Activated CD4-positive, alpha-beta memory T cell treated with anti-CD3 and anti-CD28 coated beads, Interleukin-2, amount 10 ng/mL, durations not matched to agents 7 days and 5 days (primary cell): ENCODE data around the gene MT1X. TPM values are rescaled to one million over a fixed set of nuclear protein-coding genes. Genes with fewer than 3 reads are reported as not detected.
"Not testable (repeated sequence)": the region's sequence is repeated elsewhere in the genome, so short reads cannot be mapped to it uniquely, and the experiment has no call there.

Experiments used
- CTCF ChIA-PET: fragments of 350-600 bp; sonication (Branson Sonifier 250); formaldehyde crosslinking; loops from one replicate; lab custom pipeline; 2021; ENCODE audit warnings: antibody characterized with exemption, inconsistent platforms; lab: Charles Lee
- POLR2A ChIA-PET: fragments of 350-600 bp; sonication (Branson Sonifier 250); formaldehyde crosslinking; loops from one replicate; lab custom pipeline; 2021; ENCODE audit warnings: antibody characterized with exemption; lab: Charles Lee
- DNase-seq: peaks from one replicate; pipeline ENCODE4 v3.0.0-alpha.2; 2020
- H3K27ac Mint-ChIP-seq: one replicate; pipeline ENCODE4 v1.8.0; 2021; ENCODE audit warnings: mild to moderate bottlenecking, mixed read lengths
- H3K27me3 Mint-ChIP-seq: one replicate; pipeline ENCODE4 v1.8.0; 2021; ENCODE audit warnings: mixed read lengths
- H3K36me3 Mint-ChIP-seq: one replicate; pipeline ENCODE4 v1.8.0; 2021; ENCODE audit warnings: low read depth, mixed read lengths
- H3K4me1 Mint-ChIP-seq: one replicate; pipeline ENCODE4 v1.8.0; 2021; ENCODE audit warnings: mixed read lengths
- H3K4me3 Mint-ChIP-seq: one replicate; pipeline ENCODE4 v1.8.0; 2021; ENCODE audit warnings: mild to moderate bottlenecking, mixed read lengths
- H3K9me3 Mint-ChIP-seq: one replicate; pipeline ENCODE4 v1.8.0; 2021; ENCODE audit warnings: mixed read lengths
- total RNA-seq, 2 experiments: library from RNA; stranded (reverse); gene quantifications; one replicate each; pipeline ENCODE4 v1.2.3, GENCODE V29; 2021

Gene MT1X
- total RNA-seq, 2 experiments from 2014 or later: 28.4 to 33.1 TPM

GRCh38 chr16:56708525-56709442 lies 26.5 kb downstream of the MT1X start:
- Mint-ChIP-seq H3K4me1 (peaks cover 17% of the 10 kb centered on the region), H3K4me3 (no peak overlapping the region), H3K27ac (peak overlapping the region; percentile 40), H3K9me3 (no peaks in the 10 kb centered on the region), H3K27me3 (peaks cover 2% of the 10 kb centered on the region), H3K36me3 (no peaks in the 10 kb centered on the region)
- POLR2A ChIA-PET: interaction anchor here (1.3 to 1.7 kb wide), 4 partner anchors 13 to 258 kb away, joined by 3 to 7 read pairs (median 4); partner anchors contain the start of genes MT1X, NUDT21 and OGFOD1
- CTCF ChIA-PET: interaction anchor here (0.6 to 1.6 kb wide), 4 partner anchors 11 to 1149 kb away, joined by 3 to 4 read pairs (median 4); no protein-coding TSS in a partner anchor
- peak; percentile 38 for DNase-seq

DNA sequence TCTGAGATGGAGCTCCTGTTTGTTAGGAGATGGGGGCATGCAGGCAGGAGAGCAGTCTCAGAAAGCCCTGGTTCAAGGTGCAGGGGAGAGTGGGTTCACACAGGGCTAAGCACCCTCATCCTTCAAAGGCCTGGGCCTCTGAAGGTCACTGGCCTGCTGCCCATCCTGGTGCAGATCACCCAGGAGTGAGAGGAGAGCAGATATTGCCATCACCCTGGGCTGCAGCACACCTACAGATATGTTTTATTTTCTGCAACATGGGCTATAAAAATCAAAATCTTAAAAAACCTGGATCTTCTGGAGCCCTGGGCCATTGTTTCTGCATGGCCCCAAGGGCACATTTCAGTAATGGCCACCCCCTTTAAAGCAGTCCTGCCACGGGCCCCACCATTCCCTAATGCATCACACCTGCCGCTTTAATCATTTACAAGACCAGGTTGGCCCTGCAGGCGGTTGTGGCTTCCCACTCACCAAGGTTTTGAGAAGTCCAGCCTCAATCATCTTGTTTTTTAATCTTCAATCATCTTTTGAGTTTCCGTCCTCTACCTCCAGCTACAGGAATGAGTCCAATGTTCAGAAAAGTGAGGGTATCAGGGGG lies 27.3 kb downstream of the MT1X start:
- H3K27ac Mint-ChIP-seq: no peak overlapping the region
- DNase-seq: no peak
- H3K9me3 Mint-ChIP-seq: no peaks in the 10 kb centered on the region
- H3K4me3 Mint-ChIP-seq: no peak overlapping the region
- peaks cover 2% of the 10 kb centered on the region for H3K27me3 Mint-ChIP-seq
- ChIA-PET CTCF (interaction anchor here (1.6 kb wide), 1 partner anchor 133 kb away, joined by 4 read pairs; no protein-coding TSS in a partner anchor), POLR2A (interaction anchor here (0.9 to 1.7 kb wide), 3 partner anchors 19 to 222 kb away, joined by 3 to 7 read pairs (median 4); partner anchors contain the start of gene MT1X)
- H3K4me1 Mint-ChIP-seq: peaks cover 17% of the 10 kb centered on the region
- H3K36me3 Mint-ChIP-seq: no peaks in the 10 kb centered on the region

DNA sequence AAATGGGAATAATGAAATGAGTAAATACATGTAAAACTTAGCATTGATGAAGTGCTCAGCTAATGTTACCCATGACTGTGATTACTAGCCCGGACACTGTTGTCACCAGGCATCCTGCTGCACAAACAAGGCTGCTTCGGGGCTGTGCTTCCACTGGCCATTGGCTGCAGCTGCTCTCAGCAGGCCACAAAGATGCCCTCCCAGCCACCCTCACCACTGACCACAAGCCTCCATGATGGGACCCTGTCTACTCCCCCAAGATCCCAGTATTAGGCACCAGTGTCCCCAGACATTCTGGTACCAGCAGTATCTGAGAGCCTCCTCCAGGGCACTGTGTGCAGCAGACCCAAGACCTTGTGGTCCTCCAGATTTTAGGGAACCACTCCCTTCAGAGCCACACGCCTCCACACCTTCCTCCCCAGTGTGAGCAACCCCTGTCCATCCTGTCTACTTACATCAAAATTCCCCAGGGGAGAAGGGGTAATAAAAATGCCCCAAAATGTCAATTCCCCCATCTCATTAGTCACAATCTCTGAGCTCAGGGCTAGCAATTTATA lies 28.0 kb downstream of the MT1X start:
- ChIA-PET POLR2A (interaction anchor here (0.9 kb wide), 1 partner anchor 221 kb away, joined by 3 read pairs; no protein-coding TSS in a partner anchor), CTCF (interaction anchor here (1.5 kb wide), 1 partner anchor 8 kb away, joined by 8 read pairs; no protein-coding TSS in a partner anchor)
- H3K27ac Mint-ChIP-seq: no peak overlapping the region
- H3K27me3 Mint-ChIP-seq: peaks cover 2% of the 10 kb centered on the region
- H3K4me3 Mint-ChIP-seq: no peak overlapping the region
- no peak for DNase-seq
- no peaks in the 10 kb centered on the region for H3K9me3 Mint-ChIP-seq
- H3K4me1 Mint-ChIP-seq: peaks cover 17% of the 10 kb centered on the region
- H3K36me3 Mint-ChIP-seq: no peaks in the 10 kb centered on the region

DNA sequence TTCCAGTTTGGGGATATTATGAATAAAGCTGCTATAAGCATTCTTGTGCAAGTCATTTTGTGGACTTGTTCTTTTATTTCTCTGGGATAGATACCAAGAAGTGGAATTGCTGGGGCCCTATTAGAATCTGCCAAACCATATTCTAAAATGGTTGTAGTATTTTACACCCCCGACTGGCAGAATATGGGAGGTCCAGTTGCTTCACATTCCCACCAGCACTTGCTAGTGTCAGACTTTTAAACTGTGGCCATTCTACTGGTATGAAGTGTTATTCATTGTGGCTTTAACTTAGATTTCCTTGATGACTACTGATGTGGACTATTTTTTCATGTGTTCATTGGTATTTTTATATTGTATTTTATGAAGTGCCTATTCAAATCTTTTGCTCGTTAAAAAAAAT lies 29.6 kb downstream of the MT1X start:
- H3K9me3 Mint-ChIP-seq: no peaks in the 10 kb centered on the region
- ChIA-PET POLR2A (no interaction called here), CTCF (no interaction called here)
- H3K4me1 Mint-ChIP-seq: peaks cover 17% of the 10 kb centered on the region
- no peak overlapping the region for H3K4me3 Mint-ChIP-seq
- no peaks in the 10 kb centered on the region for H3K36me3 Mint-ChIP-seq
- H3K27ac Mint-ChIP-seq: no peak overlapping the region
- peaks cover 2% of the 10 kb centered on the region for H3K27me3 Mint-ChIP-seq
- no peak for DNase-seq

DNA sequence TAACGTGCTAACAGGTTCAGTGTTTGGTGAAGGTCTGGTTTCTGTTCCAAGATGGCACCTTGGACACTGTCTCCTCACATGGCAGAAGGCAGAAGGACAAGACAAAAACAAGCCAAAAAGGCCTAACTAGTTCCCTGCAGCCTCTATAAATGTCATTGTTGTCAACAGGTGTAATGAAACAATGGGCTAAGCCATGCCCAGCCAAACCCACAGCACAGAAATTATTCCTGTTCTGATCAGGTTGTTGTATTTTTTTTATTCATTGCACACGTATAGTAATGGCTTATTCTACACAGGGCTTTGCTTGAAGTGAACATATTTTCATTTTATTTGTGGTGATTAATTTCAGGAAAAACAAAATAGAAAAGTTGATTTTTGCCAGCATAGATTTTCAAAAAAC lies 31.5 kb downstream of the MT1X start:
- no peak overlapping the region for H3K4me3 Mint-ChIP-seq
- H3K27ac Mint-ChIP-seq: no peak overlapping the region
- ChIA-PET POLR2A (no interaction called here), CTCF (interaction anchor here (1.4 kb wide), 1 partner anchor 12 kb away, joined by 4 read pairs; no protein-coding TSS in a partner anchor)
- no peaks in the 10 kb centered on the region for H3K9me3 Mint-ChIP-seq
- H3K27me3 Mint-ChIP-seq: peaks cover 3% of the 10 kb centered on the region
- peaks cover 7% of the 10 kb centered on the region for H3K4me1 Mint-ChIP-seq
- H3K36me3 Mint-ChIP-seq: no peaks in the 10 kb centered on the region
- DNase-seq: no peak

DNA sequence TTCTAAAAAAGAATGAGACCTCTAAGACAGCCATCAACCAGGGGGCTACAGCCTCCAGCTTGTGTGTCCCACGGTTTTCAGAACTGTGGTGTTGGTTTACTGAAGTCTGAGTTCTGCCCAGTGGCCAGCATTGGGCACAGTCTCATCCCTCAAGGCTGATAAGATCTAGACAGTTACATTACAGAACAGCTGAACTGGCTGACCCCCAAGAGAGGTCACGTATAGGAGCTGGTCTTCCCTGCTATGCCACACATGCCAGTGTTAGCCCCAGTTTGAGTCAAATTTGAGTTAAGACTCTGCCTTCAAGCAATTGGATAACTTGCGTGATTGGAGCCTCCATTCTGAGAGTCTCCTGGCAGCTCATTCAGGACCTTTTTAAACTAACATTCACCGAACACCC lies 32.9 kb downstream of the MT1X start:
- Mint-ChIP-seq H3K36me3 (no peaks in the 10 kb centered on the region), H3K27me3 (peaks cover 4% of the 10 kb centered on the region), H3K4me1 (no peaks in the 10 kb centered on the region), H3K27ac (no peak overlapping the region), H3K9me3 (no peaks in the 10 kb centered on the region), H3K4me3 (no peak overlapping the region)
- POLR2A ChIA-PET: no interaction called here
- no peak for DNase-seq
- CTCF ChIA-PET: interaction anchor here (2.9 kb wide), 1 partner anchor 14 kb away, joined by 18 read pairs; no protein-coding TSS in a partner anchor

DNA sequence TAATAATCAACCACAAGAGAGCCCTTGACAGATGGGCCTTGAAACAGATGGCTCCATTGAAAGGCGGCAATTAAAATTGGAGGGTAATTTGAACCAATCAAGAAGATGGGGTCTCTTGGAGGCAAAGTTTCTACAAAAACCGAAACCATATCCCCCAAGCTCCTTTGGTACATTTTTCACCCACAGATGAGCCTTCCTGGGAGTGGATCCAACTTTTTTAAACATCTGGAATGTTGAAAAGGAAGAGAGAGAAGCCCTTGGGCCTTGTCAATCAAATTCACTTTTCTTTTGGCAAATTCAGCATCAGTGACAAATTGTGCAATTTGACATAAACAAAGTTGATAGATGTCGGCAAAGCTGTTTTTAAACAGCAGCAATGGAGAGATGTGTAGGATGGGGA lies 34.5 kb downstream of the MT1X start:
- H3K4me1 Mint-ChIP-seq: no peaks in the 10 kb centered on the region
- no peak for DNase-seq
- H3K27me3 Mint-ChIP-seq: peaks cover 15% of the 10 kb centered on the region
- no peaks in the 10 kb centered on the region for H3K9me3 Mint-ChIP-seq
- no peak overlapping the region for H3K4me3 Mint-ChIP-seq
- no peak overlapping the region for H3K27ac Mint-ChIP-seq
- CTCF ChIA-PET: interaction anchor here (2.9 kb wide), 1 partner anchor 15 kb away, joined by 18 read pairs; no protein-coding TSS in a partner anchor
- no peaks in the 10 kb centered on the region for H3K36me3 Mint-ChIP-seq
- POLR2A ChIA-PET: interaction anchor here (0.6 kb wide), 1 partner anchor 12 kb away, joined by 4 read pairs; no protein-coding TSS in a partner anchor

GRCh38 chr16:56717532-56717931 lies 35.3 kb downstream of the MT1X start:
- not testable (repeated sequence) for H3K27ac Mint-ChIP-seq, H3K9me3 Mint-ChIP-seq, DNase-seq, H3K4me3 Mint-ChIP-seq, H3K4me1 Mint-ChIP-seq, H3K36me3 Mint-ChIP-seq
- CTCF ChIA-PET: interaction anchor here (2.9 kb wide), 1 partner anchor 16 kb away, joined by 18 read pairs; no protein-coding TSS in a partner anchor
- H3K27me3 Mint-ChIP-seq: peaks cover 22% of the 10 kb centered on the region
- POLR2A ChIA-PET: interaction anchor here (1.2 kb wide), 1 partner anchor 52 kb away, joined by 3 read pairs; no protein-coding TSS in a partner anchor

DNA sequence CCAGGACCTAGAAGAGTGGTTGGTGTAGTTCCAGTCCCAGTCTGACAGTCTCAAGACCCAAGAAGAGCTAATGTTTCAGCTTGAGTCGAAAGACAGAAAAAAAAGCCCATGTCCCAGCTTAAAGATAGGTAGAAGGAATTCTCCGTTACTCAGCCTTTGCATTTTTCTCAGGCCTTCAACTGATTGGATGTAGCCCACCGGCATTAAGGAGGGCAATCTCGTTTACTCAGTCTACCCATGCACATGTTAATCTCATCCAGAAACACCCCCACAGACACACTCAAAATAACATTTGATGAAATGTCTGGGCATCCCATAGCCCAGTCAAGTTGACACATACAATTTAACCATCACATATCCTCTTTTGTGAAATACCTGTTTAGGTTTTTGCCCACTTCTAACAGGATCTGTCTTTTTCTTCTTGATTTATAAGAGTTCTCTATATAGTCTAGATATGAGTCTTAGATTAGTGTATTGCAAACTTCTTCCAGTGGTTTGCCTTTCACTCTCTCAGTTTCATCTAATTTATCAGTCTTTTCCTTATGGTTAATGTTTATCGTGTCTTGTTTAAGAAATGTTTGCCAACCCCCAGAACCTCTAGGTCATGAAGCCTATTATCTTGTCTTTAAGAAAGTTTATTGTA lies 40.1 kb downstream of the MT1X start:
- ChIA-PET CTCF (no interaction called here), POLR2A (interaction anchor here (0.5 kb wide), 1 partner anchor 13 kb away, joined by 3 read pairs; no protein-coding TSS in a partner anchor)

DNA sequence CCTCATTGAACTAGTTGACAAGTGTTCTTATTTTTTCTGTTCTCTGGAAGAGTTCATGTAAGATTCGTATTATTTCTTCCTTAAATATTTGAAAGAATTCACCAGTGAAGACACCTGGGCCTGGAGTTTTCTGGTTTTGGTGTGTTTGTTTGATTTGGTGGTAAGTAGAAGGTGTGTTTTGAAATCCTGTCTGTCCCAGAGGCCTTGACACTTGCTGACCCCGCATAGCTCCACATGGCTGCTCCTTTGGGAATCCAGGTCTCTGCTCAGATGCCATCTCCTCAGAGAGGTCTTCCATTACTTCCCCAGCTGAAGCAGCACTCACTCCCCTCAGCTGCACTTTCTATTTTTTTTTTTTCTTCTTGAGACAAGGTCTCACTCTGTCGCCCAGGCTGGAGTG lies 41.9 kb downstream of the MT1X start:
- peaks cover 6% of the 10 kb centered on the region for H3K4me1 Mint-ChIP-seq
- no peak for DNase-seq
- no peak overlapping the region for H3K27ac Mint-ChIP-seq
- CTCF ChIA-PET: interaction anchor here (0.7 kb wide), 1 partner anchor 81 kb away, joined by 3 read pairs; no protein-coding TSS in a partner anchor
- peaks cover 31% of the 10 kb centered on the region for H3K27me3 Mint-ChIP-seq
- POLR2A ChIA-PET: no interaction called here
- no peaks in the 10 kb centered on the region for H3K36me3 Mint-ChIP-seq
- no peak overlapping the region for H3K4me3 Mint-ChIP-seq
- H3K9me3 Mint-ChIP-seq: no peaks in the 10 kb centered on the region

More for the DNA sequence above, 40.1 kb downstream of the MT1X start:
- H3K9me3 Mint-ChIP-seq: no peaks in the 10 kb centered on the region
- H3K27me3 Mint-ChIP-seq: peaks cover 33% of the 10 kb centered on the region
- H3K4me3 Mint-ChIP-seq: no peak overlapping the region
- no peaks in the 10 kb centered on the region for H3K4me1 Mint-ChIP-seq
- no peaks in the 10 kb centered on the region for H3K36me3 Mint-ChIP-seq
- H3K27ac Mint-ChIP-seq: no peak overlapping the region
- DNase-seq: no peak

GRCh38 chr16:56726283-56726682 lies 44.0 kb downstream of the MT1X start:
- POLR2A ChIA-PET: no interaction called here
- DNase-seq: no peak
- Mint-ChIP-seq H3K36me3 (no peaks in the 10 kb centered on the region), H3K4me1 (peaks cover 10% of the 10 kb centered on the region), H3K27ac (no peak overlapping the region), H3K27me3 (peaks cover 25% of the 10 kb centered on the region), H3K4me3 (no peak overlapping the region), H3K9me3 (no peaks in the 10 kb centered on the region)
- CTCF ChIA-PET: no interaction called here

- H3K4me1 Mint-ChIP-seq: peaks cover 10% of the 10 kb centered on the region
- ChIA-PET POLR2A (no interaction called here), CTCF (no interaction called here)
- H3K27ac Mint-ChIP-seq: no peak overlapping the region
- no peak overlapping the region for H3K4me3 Mint-ChIP-seq
- DNase-seq: no peak
- no peaks in the 10 kb centered on the region for H3K9me3 Mint-ChIP-seq
- H3K36me3 Mint-ChIP-seq: no peaks in the 10 kb centered on the region
- H3K27me3 Mint-ChIP-seq: peaks cover 19% of the 10 kb centered on the region
Observed at GRCh38 chr16:56726926-56727325, 44.7 kb downstream of the MT1X start.
